IMR-90 (cell line): ENCODE results near the gene GALM. TPM values are rescaled to one million over a fixed set of nuclear protein-coding genes. Genes with fewer than 3 reads are reported as not detected.

ENCODE experiments used
- ATAC-seq: fragments of 200-7000 bp; cut with Tn5 transposase; 2 replicates; pipeline ENCODE4 v1.9.1; 2020; ENCODE audit warnings: low read depth, mild to moderate bottlenecking, moderate library complexity
- BruUV-seq: library from RNA; stranded (reverse); fragments of 400-500 nt; replicated peaks from 2 replicates; lab custom pipeline; 2021; lab: Mats Ljungman, UMichigan
- CTCF ChIA-PET: fragments of 300-600 bp; formaldehyde crosslinking; extraction: SDS; loops from one replicate; lab custom pipeline; 2021; ENCODE audit warnings: antibody characterized with exemption; lab: Yijun Ruan, JAX
- POLR2A ChIA-PET: fragments of 300-600 bp; sonication (Branson Sonifier 250); formaldehyde crosslinking; loops from one replicate; lab custom pipeline; 2022; ENCODE audit warnings: antibody characterized with exemption; ENCODE audit not compliant: unreplicated experiment; lab: Charles Lee
- DNase-seq: peaks from one replicate; pipeline ENCODE4 v3.0.0; 2013
- H2AFZ ChIP-seq: replicated peaks from 2 replicates; pipeline ENCODE3; 2013; ENCODE audit warnings: low read length, mild to moderate bottlenecking; ENCODE audit not compliant: poor library complexity
- H2AK5ac ChIP-seq: 2 replicates; pipeline ENCODE4 v1.6.1; 2013; ENCODE audit warnings: low read depth, low read length, inconsistent platforms
- H2AK9ac ChIP-seq: replicated peaks from 2 replicates; pipeline ENCODE3; 2013; ENCODE audit warnings: mild to moderate bottlenecking, low read depth, low read length, moderate library complexity; ENCODE audit not compliant: poor library complexity
- H2BK120ac ChIP-seq: 2 replicates; pipeline ENCODE4 v1.6.1; 2013; ENCODE audit warnings: low read depth, low read length, inconsistent platforms
- H2BK15ac ChIP-seq: 3 replicates; pipeline ENCODE4 v1.6.1; 2013; ENCODE audit warnings: low read depth, low read length, inconsistent platforms
- H2BK20ac ChIP-seq: 2 replicates; pipeline ENCODE4 v1.6.1; 2013; ENCODE audit warnings: low read depth, mild to moderate bottlenecking, inconsistent platforms, low read length, moderate library complexity
- H2BK5ac ChIP-seq: 2 replicates; pipeline ENCODE4 v1.6.1; 2013; ENCODE audit warnings: mild to moderate bottlenecking, low read depth, low read length, inconsistent platforms; ENCODE audit not compliant: poor library complexity, severe bottlenecking
- H3K14ac ChIP-seq: replicated peaks from 2 replicates; pipeline ENCODE4 v1.6.1; 2013; ENCODE audit warnings: low read depth, low read length, inconsistent platforms
- H3K18ac ChIP-seq: 2 replicates; pipeline ENCODE4 v1.6.1; 2013; ENCODE audit warnings: low read depth, low read length, control low read depth
- H3K23ac ChIP-seq: 2 replicates; pipeline ENCODE4 v1.6.1; 2013; ENCODE audit warnings: low read depth, low read length, inconsistent platforms
- H3K27ac ChIP-seq: 2 replicates; pipeline ENCODE4 v1.5.1; 2013; ENCODE audit warnings: mild to moderate bottlenecking, control low read depth, low read length; ENCODE audit not compliant: insufficient read depth
- H3K27me3 ChIP-seq: 2 replicates; pipeline ENCODE4 v1.6.1; 2013; ENCODE audit warnings: low read length; ENCODE audit not compliant: control insufficient read depth, insufficient read depth
- H3K36me3 ChIP-seq: 2 replicates; pipeline ENCODE4 v1.6.1; 2013; ENCODE audit warnings: low read length, mixed read lengths; ENCODE audit not compliant: control insufficient read depth, insufficient read depth
- H3K4ac ChIP-seq: 2 replicates; pipeline ENCODE4 v1.6.1; 2013; ENCODE audit warnings: low read depth, low read length, inconsistent platforms
- H3K4me1 ChIP-seq: 2 replicates; pipeline ENCODE4 v1.6.1; 2013; ENCODE audit warnings: low read length, mixed read lengths; ENCODE audit not compliant: control insufficient read depth, insufficient read depth
- H3K4me2 ChIP-seq: 2 replicates; pipeline ENCODE4 v1.6.1; 2013; ENCODE audit warnings: low read depth, mild to moderate bottlenecking, control low read depth, low read length, moderate library complexity
- H3K4me3 ChIP-seq: 2 replicates; pipeline ENCODE4 v1.5.1; 2013; ENCODE audit warnings: low read depth, mild to moderate bottlenecking, control low read depth, low read length, moderate library complexity; ENCODE audit not compliant: insufficient read depth
- H3K56ac ChIP-seq: 2 replicates; pipeline ENCODE4 v1.6.1; 2013; ENCODE audit warnings: low read length, inconsistent platforms; ENCODE audit not compliant: insufficient read depth; ENCODE audit errors: extremely low read depth
- H3K79me1 ChIP-seq, 2 experiments: 2 replicates each; pipeline ENCODE4 v1.6.1; 2013; ENCODE audit warnings: low read length in 2 of 2, inconsistent platforms in 1 of 2, low read depth in 1 of 2
- H3K9ac ChIP-seq: 2 replicates; pipeline ENCODE4 v1.6.1; 2013; ENCODE audit warnings: low read depth, low read length, control low read depth
- H3K9me1 ChIP-seq: 2 replicates; pipeline ENCODE4 v1.6.1; 2013; ENCODE audit warnings: low read length, inconsistent platforms; ENCODE audit not compliant: insufficient read depth
- H3K9me3 ChIP-seq: 2 replicates; pipeline ENCODE4 v1.6.1; 2013; ENCODE audit warnings: low read length; ENCODE audit not compliant: control insufficient read depth, insufficient read depth
- H4K20me1 ChIP-seq: 2 replicates; pipeline ENCODE4 v1.6.1; 2013; ENCODE audit warnings: low read length, inconsistent platforms; ENCODE audit not compliant: insufficient read depth
- H4K5ac ChIP-seq: 2 replicates; pipeline ENCODE4 v1.6.1; 2013; ENCODE audit warnings: mild to moderate bottlenecking, low read depth, low read length, control low read depth
- H4K8ac ChIP-seq, 2 experiments: 2 replicates each; pipeline ENCODE4 v1.6.1; 2013; ENCODE audit warnings: low read depth in 2 of 2, low read length in 2 of 2, control low read depth in 1 of 2, inconsistent platforms in 1 of 2
- H4K91ac ChIP-seq: 2 replicates; pipeline ENCODE4 v1.6.1; 2013; ENCODE audit warnings: low read depth, low read length, inconsistent platforms; ENCODE audit not compliant: insufficient read depth
- CHD1 ChIP-seq: IDR thresholded peaks from 2 replicates; pipeline ENCODE4 v1.6.1; 2012; ENCODE audit warnings: low read depth, low read length, improper control_type of control experiment
- MAZ ChIP-seq: IDR thresholded peaks from 2 replicates; pipeline ENCODE4 v1.6.1; 2012; ENCODE audit warnings: low read depth, mild to moderate bottlenecking, low read length, improper control_type of control experiment, moderate library complexity, borderline replicate concordance
- MXI1 ChIP-seq: IDR thresholded peaks from 2 replicates; pipeline ENCODE4 v1.6.1; 2012; ENCODE audit warnings: low read depth, mild to moderate bottlenecking, low read length, moderate library complexity, borderline replicate concordance
- POLR2A ChIP-seq: IDR thresholded peaks from 2 replicates; pipeline ENCODE4 v1.6.1; 2012; ENCODE audit warnings: mild to moderate bottlenecking, low read depth, low read length
- RAD21 ChIP-seq: IDR thresholded peaks from 2 replicates; pipeline ENCODE4 v1.6.1; 2012; ENCODE audit warnings: low read length, improper control_type of control experiment
- RCOR1 ChIP-seq: IDR thresholded peaks from 2 replicates; pipeline ENCODE4 v1.6.1; 2012; ENCODE audit warnings: mild to moderate bottlenecking, low read length, improper control_type of control experiment; ENCODE audit not compliant: insufficient replicate concordance
- RFX5 ChIP-seq: IDR thresholded peaks from 2 replicates; pipeline ENCODE4 v1.8.0; 2012; ENCODE audit warnings: low read depth, mild to moderate bottlenecking, low read length, moderate library complexity
- SMC3 ChIP-seq: fragments of 150-350 bp; IDR thresholded peaks from 2 replicates; pipeline ENCODE4 v1.6.1; 2016; ENCODE audit warnings: low read depth, mild to moderate bottlenecking, antibody characterized with exemption, low read length, moderate library complexity
- WGBS, 2 experiments: methylation state at CpG; one replicate each; pipeline versions ENCODE4 v1.1.5 to v1.1.7; 2013; ENCODE audit warnings: missing lambda C conversion rate in 2 of 2; ENCODE audit not compliant: insufficient read length in 1 of 2; ENCODE audit errors: extremely low coverage in 2 of 2; 5-methylcytosine and 5-hydroxymethylcytosine counted together
- dilution Hi-C: fragments of 300-500 bp; cut with HindIII; formaldehyde crosslinking; loops from one replicate; pipeline ENCODE4 v1.14.3; 2018; ENCODE audit warnings: low sequenced_read_pairs; ENCODE audit not compliant: unreplicated experiment
- in situ Hi-C: fragments of 300-500 bp; cut with MboI; formaldehyde crosslinking; loops from 3 replicates; pipeline ENCODE4 v1.14.3; 2019; ENCODE audit warnings: low sequenced_read_pairs, inconsistent platforms, mixed read lengths
- intact Hi-C: fragments of 100-400 bp; cut with micrococcal nuclease; formaldehyde crosslinking; loops from 2 replicates; pipeline ENCODE4 v1.10.0; 2022
- polyA plus RNA-seq, 3 experiments: library from polyadenylated mRNA; depleted of rRNA; stranded (reverse); fragments of >200 nt; gene quantifications; 2 replicates each; pipeline ENCODE4 v1.2.3, GENCODE V29; 2012; ENCODE audit warnings: low replicate concordance in 1 of 3
- total RNA-seq: library from RNA; depleted of rRNA; stranded (reverse); fragments of >200 nt; gene quantifications from 2 replicates; pipeline ENCODE4 v1.2.3, GENCODE V29; 2012
- TF ChIP-seq, protein P1 (sequence below): fragments of 150-350 bp; IDR thresholded peaks from 2 replicates; pipeline ENCODE4 v1.6.1; 2017; ENCODE audit warnings: mild to moderate bottlenecking, antibody characterized with exemption, low read length, low read depth

The GALM gene
- total and polyA plus RNA-seq, 2 of the 4 experiments (the other 2 are of a cell fraction) = 12.1 to 24.2 TPM

DNA sequence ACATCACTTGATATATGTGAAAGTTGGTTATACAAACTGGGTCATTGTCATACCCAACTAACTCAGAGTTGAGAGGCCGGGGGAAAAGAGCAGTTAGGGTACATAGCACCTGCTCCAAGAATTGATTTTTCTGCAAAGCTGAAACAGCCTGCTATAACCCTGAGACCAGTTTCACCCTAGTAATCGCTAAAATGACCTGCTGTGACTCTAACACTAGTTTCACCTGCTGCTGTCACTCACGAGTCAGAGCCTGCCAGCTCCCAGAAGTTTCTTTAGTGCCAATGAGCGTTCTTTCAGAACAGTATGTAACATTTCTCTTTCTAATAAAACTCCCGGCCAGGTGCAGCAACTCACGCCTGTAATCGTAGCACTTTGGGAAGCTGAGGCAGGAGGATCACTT, 57.3 kb downstream of the GALM start:
- H3K27ac ChIP-seq = no peak overlapping the region
- H3K36me3 ChIP-seq = no peaks in the 10 kb centered on the region
- H4K91ac ChIP-seq = no peak overlapping the region
- no peak overlapping the region for H3K4me2 ChIP-seq
- no peak overlapping the region for H3K23ac ChIP-seq
- no CpG with 5 or more reads among the region's 7 CpGs for WGBS, 2 experiments
- ChIA-PET POLR2A (no interaction called here), CTCF (interaction anchor here (0.7 kb wide), 1 partner anchor 120 kb away, joined by 4 read pairs; no protein-coding TSS in a partner anchor)
- H4K8ac ChIP-seq = no peak overlapping the region
- peaks cover 0 to 5% of the 10 kb centered on the region in 2 experiments; a peak in 1 of 4 replicates for H3K79me1 ChIP-seq
- no peak overlapping the region for H3K18ac ChIP-seq
- intact Hi-C loops = no loop called here
- H3K9me1 ChIP-seq = 0 out of 2 replicates have a peak, but pooled peaks cover 4% of the 10 kb centered on the region
- H3K14ac ChIP-seq = no peak overlapping the region
- H3K9me3 ChIP-seq = no peaks in the 10 kb centered on the region
- H3K9ac ChIP-seq = no peak overlapping the region
- no peak overlapping the region for H2AK5ac ChIP-seq
- ATAC-seq (no peak), DNase-seq (no peak)
- no peak overlapping the region for H3K56ac ChIP-seq
- in situ Hi-C loops = loop anchor here (5.0 kb wide), 1 partner anchor 121 kb away; the partner anchor contains the start of gene HNRNPLL
- peaks cover 2% of the 10 kb centered on the region; the same call in 1 of the 2 replicates for H3K4me1 ChIP-seq
- H2BK120ac ChIP-seq = no peak overlapping the region
- BruUV-seq = no TSS peak
- TF ChIP-seq CHD1 (no peak), MXI1 (no peak), SMC3 (no peak), RCOR1 (no peak), RAD21 (no peak), POLR2A (no peak), MAZ (no peak), RFX5 (no peak)
- TF ChIP-seq, protein P1, sequence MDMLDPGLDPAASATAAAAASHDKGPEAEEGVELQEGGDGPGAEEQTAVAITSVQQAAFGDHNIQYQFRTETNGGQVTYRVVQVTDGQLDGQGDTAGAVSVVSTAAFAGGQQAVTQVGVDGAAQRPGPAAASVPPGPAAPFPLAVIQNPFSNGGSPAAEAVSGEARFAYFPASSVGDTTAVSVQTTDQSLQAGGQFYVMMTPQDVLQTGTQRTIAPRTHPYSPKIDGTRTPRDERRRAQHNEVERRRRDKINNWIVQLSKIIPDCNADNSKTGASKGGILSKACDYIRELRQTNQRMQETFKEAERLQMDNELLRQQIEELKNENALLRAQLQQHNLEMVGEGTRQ = no peak
- H2BK5ac ChIP-seq = no peak overlapping the region
- H2AFZ ChIP-seq = no peak overlapping the region
- no peak overlapping the region for H2AK9ac ChIP-seq
- H4K20me1 ChIP-seq = 0 out of 2 replicates have a peak, but pooled peaks cover 4% of the 10 kb centered on the region
- no peak overlapping the region for H3K4ac ChIP-seq
- no peaks in the 10 kb centered on the region for H3K27me3 ChIP-seq
- H2BK20ac ChIP-seq = no peak overlapping the region
- H2BK15ac ChIP-seq = no peak overlapping the region
- no peak overlapping the region for H3K4me3 ChIP-seq
- dilution Hi-C loops = no loop called here
- no peak overlapping the region for H4K5ac ChIP-seq
